Measurements from ENCODE around the gene GRID2.

- TF ChIP-seq POLR2A (IDR thresholded peaks at IDR 0.05; ENCODE audit: low read depth, low read length) (no peak), POLR2AphosphoS5 (IDR thresholded peaks at IDR 0.05; ENCODE audit: low read depth, low read length) (no peak), TAF1 (IDR thresholded peaks at IDR 0.05; ENCODE audit: borderline replicate concordance, low read depth, low read length) (no peak)
Observed at GRCh38 chr4:93467484-93468155, 1163.9 kb downstream of the GRID2 start.
